Body of pancreas (tissue), 4 donors: ENCODE measurements around the gene PDE6H. TPM values are rescaled to one million over a fixed set of nuclear protein-coding genes. Genes with fewer than 3 reads are reported as not detected.
A peak's percentile ranks its signal among the peaks of the same experiment; 100 is the strongest.

Experiments used
- ATAC-seq: fragments of 150-250 bp; one replicate; pipeline ENCODE4 v1.9.1; 2016
- DNase-seq, 4 donors: peaks; one replicate each; pipeline ENCODE4 v3.0.0-alpha.2; 2019
- H3K27ac ChIP-seq, 4 donors: fragments of 200-600 bp; sonication (generic); 1 replicate in 3 of 4; 2 replicates in 1 of 4; pipeline versions ENCODE4 v1.5.1 to v1.6.1; 2016 to 2019; ENCODE audit warnings: mild to moderate bottlenecking in 1 of 4, mixed read lengths in 1 of 4, moderate library complexity in 1 of 4
- H3K27me3 ChIP-seq, 2 donors: fragments of 200-600 bp; sonication (generic); one replicate each; pipeline ENCODE4 v1.6.0; 2016; ENCODE audit warnings: mild to moderate bottlenecking in 1 of 2
- H3K36me3 ChIP-seq, 2 donors: fragments of 200-600 bp; sonication (generic); replicated peaks in 1 of 2; 2 replicates each; pipeline ENCODE4 v1.5.1; 2016; ENCODE audit warnings: low read depth in 2 of 2; ENCODE audit not compliant: insufficient read depth in 1 of 2
- H3K4me1 ChIP-seq: fragments of 200-600 bp; sonication (generic); one replicate; pipeline ENCODE4 v1.6.0; 2016
- H3K4me3 ChIP-seq, 2 donors: fragments of 200-600 bp; sonication (generic); 1 replicate in 1 of 2; 2 replicates in 1 of 2; pipeline ENCODE4 v1.5.1; 2016 to 2019
- H3K9me3 ChIP-seq, 3 donors: fragments of 200-600 bp; sonication (generic); 1 replicate in 2 of 3; 2 replicates in 1 of 3; pipeline ENCODE4 v1.5.1; 2016
- POLR2A ChIP-seq, 3 donors: fragments of 450-650 bp; IDR thresholded peaks; one replicate each; pipeline ENCODE4 v1.6.1; 2016; ENCODE audit warnings: antibody characterized with exemption in 3 of 3, mild to moderate bottlenecking in 2 of 3
- WGBS, 2 donors: methylation state at CpG; one replicate each; pipeline ENCODE4 v1.1.5; 2017; 5-methylcytosine and 5-hydroxymethylcytosine counted together
- intact Hi-C: fragments of 100-400 bp; cut with DNase I; formaldehyde crosslinking; loops from one replicate; pipeline ENCODE4 v1.15.1; 2023
- total RNA-seq, 2 donors: library from RNA; depleted of rRNA; stranded (reverse); fragments of >200 nt; gene quantifications; one replicate each; pipeline ENCODE4 v1.1.0, GENCODE V29; 2016
- TF ChIP-seq, protein P1 (sequence below), 7 experiments: fragments of 450-650 bp in 4 of 7; fragments of 200-600 bp in 3 of 7; sonication (generic) in 3 of 7; IDR thresholded peaks; one replicate each; pipeline ENCODE4 v1.5.1; 2016 to 2019; ENCODE audit warnings: antibody characterized with exemption in 7 of 7

PDE6H gene
- total RNA-seq, 2 donors from 2014 or later, result not detected

DNA sequence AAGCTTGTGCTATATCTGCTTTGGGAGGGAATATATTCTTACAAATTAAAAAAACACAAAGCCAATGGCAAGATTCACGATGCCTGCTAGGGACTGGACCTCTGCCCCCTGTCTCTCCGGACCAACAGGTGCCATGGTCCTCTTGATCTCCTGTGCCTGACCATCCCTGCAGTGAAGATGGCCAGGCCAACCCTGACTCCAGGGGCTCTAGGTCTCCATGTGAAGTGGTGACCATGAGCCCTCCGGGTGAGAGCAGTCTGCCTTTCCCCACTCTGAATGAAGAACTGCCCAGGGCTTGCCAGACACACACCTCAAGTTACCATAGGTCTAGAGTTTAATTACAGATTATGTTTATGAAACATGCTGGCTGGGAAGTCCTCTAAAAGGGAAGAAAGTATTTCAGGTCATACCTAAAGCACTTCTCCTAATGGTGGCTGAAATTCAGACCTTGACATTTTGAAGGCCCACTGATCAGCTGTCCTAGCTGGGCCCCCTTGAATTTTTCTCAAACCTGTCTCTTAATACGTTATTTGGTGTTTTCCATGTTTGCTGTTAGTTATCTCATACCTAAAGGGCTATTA lies 12.8 kb upstream of the PDE6H start:
- H3K4me1 ChIP-seq, result peaks cover 6% of the 10 kb centered on the region
- no peaks in the 10 kb centered on the region for H3K36me3 ChIP-seq
- TF ChIP-seq POLR2A (IDR thresholded peaks at IDR 0.05), result no peak
- TF ChIP-seq, protein P1, sequence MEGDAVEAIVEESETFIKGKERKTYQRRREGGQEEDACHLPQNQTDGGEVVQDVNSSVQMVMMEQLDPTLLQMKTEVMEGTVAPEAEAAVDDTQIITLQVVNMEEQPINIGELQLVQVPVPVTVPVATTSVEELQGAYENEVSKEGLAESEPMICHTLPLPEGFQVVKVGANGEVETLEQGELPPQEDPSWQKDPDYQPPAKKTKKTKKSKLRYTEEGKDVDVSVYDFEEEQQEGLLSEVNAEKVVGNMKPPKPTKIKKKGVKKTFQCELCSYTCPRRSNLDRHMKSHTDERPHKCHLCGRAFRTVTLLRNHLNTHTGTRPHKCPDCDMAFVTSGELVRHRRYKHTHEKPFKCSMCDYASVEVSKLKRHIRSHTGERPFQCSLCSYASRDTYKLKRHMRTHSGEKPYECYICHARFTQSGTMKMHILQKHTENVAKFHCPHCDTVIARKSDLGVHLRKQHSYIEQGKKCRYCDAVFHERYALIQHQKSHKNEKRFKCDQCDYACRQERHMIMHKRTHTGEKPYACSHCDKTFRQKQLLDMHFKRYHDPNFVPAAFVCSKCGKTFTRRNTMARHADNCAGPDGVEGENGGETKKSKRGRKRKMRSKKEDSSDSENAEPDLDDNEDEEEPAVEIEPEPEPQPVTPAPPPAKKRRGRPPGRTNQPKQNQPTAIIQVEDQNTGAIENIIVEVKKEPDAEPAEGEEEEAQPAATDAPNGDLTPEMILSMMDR (IDR thresholded peaks at IDR 0.05), result no peak
- H3K27ac ChIP-seq, result peak overlapping the region in 1 of 4 donors; percentile 72
- H3K4me3 ChIP-seq, result no peak overlapping the region
- no peaks in the 10 kb centered on the region for H3K27me3 ChIP-seq
- intact Hi-C loops, result no loop called here
- DNase-seq (no peak), ATAC-seq (no peak)
- H3K9me3 ChIP-seq, result no peaks in the 10 kb centered on the region
- 71 to 76% methylated on average over 4 of the region's 4 CpGs for WGBS, 2 donors

DNA sequence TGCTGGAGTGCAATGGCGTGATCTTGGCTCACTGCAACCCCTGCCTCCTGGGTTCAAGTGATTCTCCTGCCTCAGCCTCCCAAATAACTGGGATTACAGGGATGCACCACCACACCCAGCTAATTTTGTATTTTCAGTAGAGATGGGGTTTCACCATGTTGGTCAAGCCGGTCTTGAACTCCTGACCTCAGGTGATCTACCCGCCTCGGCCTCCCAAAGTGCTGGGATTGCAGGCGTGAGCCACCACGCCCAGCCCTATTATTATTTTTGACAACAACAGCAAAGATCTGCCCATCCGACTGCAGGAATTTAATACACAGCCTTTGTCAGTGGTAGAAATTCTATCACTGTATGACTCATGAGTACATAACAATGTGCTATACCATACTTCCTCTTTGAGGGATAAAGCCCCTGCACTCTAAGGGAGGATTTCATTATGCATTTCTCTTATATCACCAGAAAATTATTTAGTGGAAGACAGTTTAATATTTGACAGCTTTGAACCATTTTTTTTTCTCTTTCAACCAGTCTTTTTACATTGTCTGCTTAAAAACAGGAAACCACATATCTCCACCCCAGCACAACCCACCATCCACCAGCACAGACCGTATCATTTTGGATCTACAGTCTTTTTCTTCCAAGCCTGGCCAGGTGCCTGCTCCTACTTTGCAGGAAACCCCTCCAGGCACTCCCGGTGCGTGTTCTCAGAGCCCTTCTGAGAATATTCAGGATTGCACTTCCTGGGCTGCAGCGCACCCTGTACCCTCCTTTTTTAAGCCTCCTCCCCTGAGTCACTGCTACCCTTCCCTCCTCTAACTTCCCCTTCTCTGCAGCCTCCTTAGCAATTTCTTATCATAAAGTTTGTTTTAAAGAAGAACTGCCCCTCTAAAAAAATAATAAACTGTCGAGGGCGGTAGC lies 12.0 kb upstream of the PDE6H start:
- DNase-seq (peak in 1 of 4 donors; percentile 17), ATAC-seq (peak; percentile 31)
- TF ChIP-seq POLR2A (IDR thresholded peaks at IDR 0.05), result no peak
- TF ChIP-seq, protein P1 (IDR thresholded peaks at IDR 0.05), result no peak
- peaks cover 6% of the 10 kb centered on the region for H3K4me1 ChIP-seq
- no peaks in the 10 kb centered on the region for H3K9me3 ChIP-seq
- H3K27me3 ChIP-seq, result no peaks in the 10 kb centered on the region
- H3K36me3 ChIP-seq, result no peaks in the 10 kb centered on the region
- 57 to 61% methylated on average over 12 to 13 of the region's 13 CpGs for WGBS, 2 donors
- peak overlapping the region in 3 of 4 donors; percentile 19 to 72 (median 28) for H3K27ac ChIP-seq
- intact Hi-C loops, result no loop called here
- no peak overlapping the region for H3K4me3 ChIP-seq

DNA sequence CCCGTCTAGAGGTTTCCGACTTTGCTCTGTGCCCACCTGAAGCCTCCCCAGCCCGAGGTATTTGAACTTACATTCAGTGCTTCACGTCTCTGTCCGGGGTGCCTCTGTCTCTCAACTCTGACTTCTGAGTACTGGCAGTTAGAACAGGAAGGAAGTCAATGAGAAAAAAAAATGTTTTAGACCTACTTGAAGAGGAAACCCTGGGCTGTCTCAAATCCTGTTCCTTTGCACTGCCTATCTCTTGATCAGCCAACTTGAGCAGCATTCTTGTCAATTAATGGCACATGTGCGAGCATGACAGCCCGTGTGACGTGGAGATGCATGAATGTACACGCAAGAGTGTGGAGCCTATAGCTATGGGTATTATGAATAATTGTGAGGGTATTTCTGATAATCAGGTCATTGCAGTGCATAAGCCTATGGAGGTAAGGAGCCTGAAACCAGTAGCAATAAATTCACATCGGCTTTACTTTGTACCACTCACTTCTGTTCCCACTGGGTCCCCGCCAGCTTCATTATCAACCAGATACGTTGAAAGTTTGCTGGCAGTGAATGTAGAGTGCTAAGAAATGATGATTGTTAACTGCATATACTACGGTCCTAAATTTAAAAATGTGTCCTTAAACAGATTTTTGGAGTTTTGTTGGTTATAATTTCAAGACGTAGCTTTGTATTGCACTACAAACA lies 11.2 kb upstream of the PDE6H start, which contains the start of gene ARHGDIB:
ARHGDIB (minus strand) TSS at position 136 of the 687 bp plus-strand sequence. CDS start 10,889 bp downstream, outside the sequence.
- 24 to 37% methylated on average over 14 of the region's 14 CpGs for WGBS, 2 donors
- H3K36me3 ChIP-seq, result no peaks in the 10 kb centered on the region
- TF ChIP-seq, protein P1 (IDR thresholded peaks at IDR 0.05), result no peak
- TF ChIP-seq POLR2A (IDR thresholded peaks at IDR 0.05), result peak in 2 of 3 donors; percentile 25 to 52
- H3K4me3 ChIP-seq, result no peak within 1 kb of the TSS
- H3K27ac ChIP-seq, result peak within 1 kb of the TSS in 3 of 4 donors; percentile 19 to 72 (median 28)
- peak; percentile 57 for ATAC-seq
- H3K9me3 ChIP-seq, result no peaks in the 10 kb centered on the region
- peaks cover 6% of the 10 kb centered on the region for H3K4me1 ChIP-seq
- intact Hi-C loops, result no loop called here
- no peaks in the 10 kb centered on the region for H3K27me3 ChIP-seq
- peak; percentile 33 to 71 (median 46) for DNase-seq

- WGBS, 2 donors, result 60 to 71% methylated on average over 3 of the region's 3 CpGs
These were observed 10.7 kb upstream of the PDE6H start for GRCh38 chr12:14962153-14962539.

More at GRCh38 chr12:14962153-14962539, 10.7 kb upstream of the PDE6H start:
- H3K9me3 ChIP-seq, result no peaks in the 10 kb centered on the region
- no peak for ATAC-seq
- no peak overlapping the region for H3K4me3 ChIP-seq
- TF ChIP-seq, protein P1 (IDR thresholded peaks at IDR 0.05), result no peak
- no peak for TF ChIP-seq POLR2A (IDR thresholded peaks at IDR 0.05)
- H3K36me3 ChIP-seq, result no peaks in the 10 kb centered on the region
- H3K27me3 ChIP-seq, result no peaks in the 10 kb centered on the region
- no peak for DNase-seq
- intact Hi-C loops, result no loop called here
- peak overlapping the region in 2 of 4 donors; percentile 19 to 72 for H3K27ac ChIP-seq
- peaks cover 6% of the 10 kb centered on the region for H3K4me1 ChIP-seq
